MG63 (cell line): ENCODE data around the gene GNG3. TPM values are rescaled to one million over a fixed set of nuclear protein-coding genes. Genes with fewer than 3 reads are reported as not detected.
A peak's percentile ranks its signal among the peaks of the same experiment; 100 is the strongest.

ENCODE experiments used
- DNase-seq: peaks from one replicate; pipeline ENCODE4 v3.0.0-alpha.2; 2020
- H3K27me3 ChIP-seq: fragments of 250-450 bp; sonication (Bioruptor Pico); 2 replicates; pipeline ENCODE4 v1.5.1; 2020; ENCODE audit warnings: mild to moderate bottlenecking, moderate library complexity
- H3K36me3 ChIP-seq: fragments of 250-450 bp; sonication (Bioruptor Pico); 2 replicates; pipeline ENCODE4 v1.5.1; 2020; ENCODE audit warnings: mild to moderate bottlenecking, moderate library complexity
- H3K4me3 ChIP-seq: fragments of 250-450 bp; sonication (Bioruptor Pico); 2 replicates; pipeline ENCODE4 v1.5.1; 2020; ENCODE audit warnings: mild to moderate bottlenecking, moderate library complexity
- H3K9me3 ChIP-seq: fragments of 250-450 bp; sonication (Bioruptor Pico); 2 replicates; pipeline ENCODE4 v1.5.1; 2020; ENCODE audit warnings: mild to moderate bottlenecking, moderate library complexity
- total RNA-seq: library from RNA; depleted of rRNA; stranded (reverse); fragments of >200 nt; shearing (Covaris generic); gene quantifications from 2 replicates; pipeline ENCODE4 v1.2.3, GENCODE V29; 2014; ENCODE audit warnings: low replicate concordance

The GNG3 gene
- total RNA-seq, 1 experiment from 2014 or later, result not detected

GRCh38 chr11:62709247-62710000 lies 1.9 kb downstream of the GNG3 start:
- no peaks in the 10 kb centered on the region for H3K9me3 ChIP-seq
- H3K27me3 ChIP-seq, result no peaks in the 10 kb centered on the region
- peaks cover 78% of the 10 kb centered on the region for H3K36me3 ChIP-seq
- peak overlapping the region; percentile 23 for H3K4me3 ChIP-seq
- peak; percentile 77 for DNase-seq

DNA sequence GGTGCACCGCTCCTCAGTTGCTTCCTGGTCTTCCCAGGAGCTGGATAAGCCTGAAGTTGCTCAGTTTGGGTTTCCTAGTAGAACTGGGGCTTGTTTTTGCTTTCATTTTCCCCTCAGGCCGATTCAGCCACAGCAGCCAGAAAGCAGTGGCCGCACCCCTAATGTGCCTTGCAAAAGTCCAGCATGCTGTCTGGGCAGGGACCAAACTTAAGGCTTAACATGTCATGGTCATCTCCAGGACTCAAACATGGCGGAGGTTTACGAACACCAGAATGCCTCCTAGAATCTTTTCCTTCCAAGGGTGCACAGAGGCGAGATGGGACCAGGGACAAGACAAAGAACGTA lies 2.5 kb downstream of the GNG3 start:
- peaks cover 76% of the 10 kb centered on the region for H3K36me3 ChIP-seq
- no peaks in the 10 kb centered on the region for H3K9me3 ChIP-seq
- DNase-seq, result peak; percentile 22
- H3K4me3 ChIP-seq, result peak overlapping the region; percentile 23; the same call in 1 of the 2 replicates
- no peaks in the 10 kb centered on the region for H3K27me3 ChIP-seq

DNA sequence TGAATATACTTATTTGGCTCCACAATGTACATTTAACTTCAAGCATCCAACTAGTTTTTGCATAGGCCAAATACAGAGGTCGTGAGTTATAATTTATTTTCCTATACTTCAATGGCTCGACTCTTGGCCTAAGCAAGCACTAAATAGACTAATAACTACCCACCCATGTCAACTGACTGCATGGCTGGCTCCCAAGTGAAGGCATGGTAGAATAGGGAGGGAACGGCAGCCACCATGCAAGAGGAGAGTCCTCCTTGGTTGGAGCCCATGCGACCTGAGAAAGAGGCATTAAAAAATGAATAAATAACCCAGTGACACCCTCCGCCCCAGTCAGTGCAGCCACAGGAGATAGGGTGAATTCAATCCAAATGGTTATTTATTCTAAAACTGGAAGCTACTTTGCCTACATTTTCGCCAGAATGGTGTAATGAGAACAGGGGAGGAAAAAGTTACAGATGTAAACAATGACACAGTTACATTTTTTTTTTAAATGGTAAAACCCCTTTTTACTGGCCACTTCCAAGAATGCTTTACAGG lies 4.9 kb downstream of the GNG3 start:
- H3K36me3 ChIP-seq, result peaks cover 82% of the 10 kb centered on the region
- no peaks in the 10 kb centered on the region for H3K27me3 ChIP-seq
- no peak overlapping the region for H3K4me3 ChIP-seq
- no peaks in the 10 kb centered on the region for H3K9me3 ChIP-seq
- DNase-seq, result no peak

DNA sequence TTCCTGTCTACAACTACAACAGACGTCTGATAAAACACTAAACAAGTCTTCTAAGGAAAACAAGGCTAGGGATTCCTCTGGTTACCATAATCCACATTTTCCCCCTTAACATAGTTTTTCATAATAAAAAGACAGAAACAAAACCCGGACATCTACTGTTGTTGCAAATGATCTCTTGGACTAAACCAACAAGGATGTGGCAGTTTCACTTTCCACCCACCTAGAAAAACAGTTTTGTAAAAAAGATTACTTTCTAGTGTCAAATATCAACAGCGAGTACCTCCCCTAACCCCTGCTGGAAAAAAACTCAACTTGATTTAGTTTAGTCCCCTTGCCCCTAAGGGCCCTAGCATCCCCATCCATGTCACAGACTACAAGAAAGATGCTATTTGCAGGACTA lies 5.4 kb downstream of the GNG3 start:
- DNase-seq, result no peak
- Histone ChIP-seq H3K27me3 (no peaks in the 10 kb centered on the region), H3K36me3 (peaks cover 87% of the 10 kb centered on the region), H3K4me3 (no peak overlapping the region), H3K9me3 (no peaks in the 10 kb centered on the region)

- Histone ChIP-seq H3K27me3 (no peaks in the 10 kb centered on the region), H3K9me3 (no peaks in the 10 kb centered on the region), H3K36me3 (peaks cover 90% of the 10 kb centered on the region), H3K4me3 (no peak overlapping the region)
- DNase-seq, result no peak
These were observed 5.9 kb downstream of the GNG3 start for GRCh38 chr11:62713343-62713742.

DNA sequence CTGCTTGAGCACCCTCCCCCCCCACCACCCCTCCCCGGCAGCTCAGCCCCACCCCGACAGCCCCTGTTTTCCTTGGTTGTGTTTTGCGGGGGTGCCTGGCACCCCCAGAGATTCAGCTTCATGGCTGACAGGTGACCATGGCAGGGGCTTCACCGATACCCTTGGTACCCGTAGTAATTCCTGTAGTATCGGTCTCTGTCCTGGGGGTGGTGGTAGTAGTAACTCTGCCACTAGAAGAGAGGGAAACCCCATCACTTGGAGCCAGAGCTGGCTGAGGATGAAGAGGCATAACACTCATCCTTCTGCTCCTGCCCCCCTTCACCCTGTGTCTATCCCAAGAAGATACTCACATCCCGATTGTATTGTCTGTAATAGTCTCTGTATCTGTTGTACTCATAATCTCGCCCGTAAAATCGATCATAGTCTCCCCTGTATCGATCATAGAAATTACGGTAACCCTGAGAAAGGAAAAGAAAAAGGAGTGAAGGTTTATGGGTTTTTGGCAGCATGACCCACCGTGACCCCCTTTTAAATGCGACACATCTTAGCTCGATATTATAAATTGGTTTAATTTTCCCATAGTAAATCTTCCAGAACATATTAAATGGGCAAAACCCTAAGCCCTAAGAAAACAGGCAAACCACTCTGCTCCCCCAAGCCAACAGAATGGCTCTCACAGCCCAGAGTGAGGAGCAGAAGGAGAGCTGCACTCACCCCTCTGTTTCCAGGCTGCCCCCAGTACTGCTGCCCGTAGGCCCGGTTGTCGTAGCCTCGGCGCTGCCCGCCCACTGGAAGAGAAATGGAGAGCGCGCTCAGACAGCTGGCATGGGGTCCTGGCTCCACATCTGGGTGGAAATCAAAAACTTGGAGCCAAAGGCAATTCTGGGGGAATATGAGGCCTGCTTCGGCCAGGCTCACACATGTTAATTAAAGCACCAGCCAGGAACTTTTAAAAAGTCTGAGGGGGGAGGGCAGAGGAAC lies 8.0 kb downstream of the GNG3 start:
- no peaks in the 10 kb centered on the region for H3K27me3 ChIP-seq
- DNase-seq, result no peak
- no peaks in the 10 kb centered on the region for H3K9me3 ChIP-seq
- peaks cover 87% of the 10 kb centered on the region for H3K36me3 ChIP-seq
- no peak overlapping the region for H3K4me3 ChIP-seq

DNA sequence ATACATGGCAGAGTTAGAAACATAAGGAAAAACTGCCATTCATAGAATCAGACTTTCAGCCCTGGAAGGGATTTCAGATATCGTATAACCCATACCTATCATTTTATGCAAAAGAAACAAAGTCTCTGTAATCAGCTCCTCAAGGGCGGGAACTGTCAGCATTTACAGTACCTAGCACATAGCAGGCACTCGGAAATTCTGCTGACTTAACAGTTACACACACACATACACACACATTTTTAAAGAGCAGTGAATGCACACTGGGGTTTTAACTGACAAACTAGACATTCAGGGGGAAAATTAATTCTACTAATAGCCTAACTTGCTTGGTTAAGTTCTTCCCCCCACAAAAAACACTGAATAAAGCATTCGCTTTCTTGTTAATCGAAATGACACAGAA lies 8.7 kb downstream of the GNG3 start:
- no peaks in the 10 kb centered on the region for H3K27me3 ChIP-seq
- no peak overlapping the region for H3K4me3 ChIP-seq
- H3K9me3 ChIP-seq, result no peaks in the 10 kb centered on the region
- DNase-seq, result no peak
- H3K36me3 ChIP-seq, result peaks cover 89% of the 10 kb centered on the region

DNA sequence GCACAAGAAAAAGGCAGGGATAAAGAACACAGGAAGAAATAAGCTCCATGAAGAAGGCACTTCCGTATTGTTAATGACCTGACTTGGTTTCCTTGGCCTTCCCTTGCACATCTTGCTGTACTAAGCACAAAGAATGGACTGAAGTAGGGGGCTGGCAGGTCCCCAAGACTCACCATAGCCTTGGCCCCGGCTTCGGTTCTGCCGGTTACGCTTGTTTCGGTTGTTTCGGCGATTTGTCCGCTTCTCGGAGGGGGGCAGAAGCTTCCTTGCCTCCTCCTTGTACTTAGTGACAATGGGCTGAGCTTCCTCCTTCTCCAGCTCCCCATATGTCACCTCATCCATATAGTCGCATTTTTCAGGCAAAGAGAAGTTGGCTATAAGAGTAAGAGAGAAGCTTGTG lies 9.3 kb downstream of the GNG3 start:
- no peak for DNase-seq
- Histone ChIP-seq H3K27me3 (no peaks in the 10 kb centered on the region), H3K4me3 (no peak overlapping the region), H3K9me3 (no peaks in the 10 kb centered on the region), H3K36me3 (peaks cover 89% of the 10 kb centered on the region)

GRCh38 chr11:62719302-62719978 lies 12.0 kb downstream of the GNG3 start:
- Histone ChIP-seq H3K4me3 (no peak overlapping the region), H3K36me3 (peaks cover 93% of the 10 kb centered on the region), H3K27me3 (no peaks in the 10 kb centered on the region), H3K9me3 (no peaks in the 10 kb centered on the region)
- DNase-seq, result no peak

GRCh38 chr11:62721994-62722393 lies 14.5 kb downstream of the GNG3 start:
- no peak for DNase-seq
- peaks cover 90% of the 10 kb centered on the region for H3K36me3 ChIP-seq
- no peaks in the 10 kb centered on the region for H3K27me3 ChIP-seq
- no peaks in the 10 kb centered on the region for H3K9me3 ChIP-seq
- no peak overlapping the region for H3K4me3 ChIP-seq

DNA sequence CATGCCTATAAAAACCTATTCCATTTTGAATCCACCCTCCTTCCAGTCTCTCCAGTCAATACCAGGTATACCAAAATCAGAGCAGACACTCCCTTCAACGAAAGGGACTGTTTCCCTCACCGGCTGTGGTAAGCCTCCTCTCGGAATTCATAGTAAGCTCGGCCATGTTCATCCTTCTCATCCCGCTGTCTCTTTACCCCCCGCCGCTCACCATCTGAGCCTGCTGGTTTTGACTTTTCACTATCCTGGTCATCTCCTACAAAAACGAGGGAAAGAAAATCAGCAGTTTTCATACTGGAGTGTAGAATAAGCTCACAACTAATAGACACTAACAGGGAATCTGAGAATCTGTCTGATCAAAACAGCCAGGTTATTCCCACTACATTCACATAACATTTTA lies 16.7 kb downstream of the GNG3 start:
- DNase-seq, result no peak
- H3K9me3 ChIP-seq, result no peaks in the 10 kb centered on the region
- no peaks in the 10 kb centered on the region for H3K27me3 ChIP-seq
- H3K36me3 ChIP-seq, result peaks cover 70% of the 10 kb centered on the region
- H3K4me3 ChIP-seq, result peak overlapping the region; percentile 82

DNA sequence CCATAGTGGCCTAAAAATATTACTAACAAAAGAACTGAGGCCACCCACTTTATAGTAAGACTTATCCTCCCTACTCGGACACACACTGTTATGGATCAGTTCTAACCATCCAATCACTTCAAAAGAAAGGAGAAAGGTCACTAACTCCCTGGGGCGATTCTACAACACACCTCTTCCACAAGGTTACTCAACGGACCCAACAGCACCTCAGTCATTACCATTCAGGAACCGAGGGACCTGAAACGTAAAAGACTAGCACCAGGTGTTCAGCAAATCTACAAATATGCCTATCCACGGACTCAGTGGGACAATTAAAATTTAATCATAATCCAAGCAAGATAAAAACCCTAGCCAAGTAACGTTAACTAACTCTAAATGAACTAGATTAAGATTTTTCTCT lies 18.2 kb downstream of the GNG3 start:
- Histone ChIP-seq H3K4me3 (peak overlapping the region; percentile 82), H3K9me3 (no peaks in the 10 kb centered on the region), H3K36me3 (peaks cover 65% of the 10 kb centered on the region), H3K27me3 (no peaks in the 10 kb centered on the region)
- no peak for DNase-seq

GRCh38 chr11:62726156-62726914 lies 18.9 kb downstream of the GNG3 start:
- peak; percentile 7 for DNase-seq
- Histone ChIP-seq H3K27me3 (no peaks in the 10 kb centered on the region), H3K36me3 (peaks cover 63% of the 10 kb centered on the region), H3K4me3 (peak overlapping the region; percentile 82), H3K9me3 (no peaks in the 10 kb centered on the region)

DNA sequence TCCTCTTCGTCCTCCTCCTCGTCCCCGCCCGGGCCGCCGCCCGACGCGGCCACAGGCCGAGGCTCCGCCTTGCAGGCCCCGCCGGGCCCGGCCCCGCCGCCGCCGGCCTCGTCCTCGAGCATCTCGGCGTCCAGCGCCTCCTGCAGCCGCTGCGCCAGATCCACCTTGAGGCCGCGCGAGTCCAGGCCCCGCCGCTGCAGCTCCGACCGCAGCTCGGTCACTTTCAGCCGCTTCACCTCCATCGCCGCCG lies 19.4 kb downstream of the GNG3 start:
- no peak for DNase-seq
- H3K4me3 ChIP-seq, result peak overlapping the region; percentile 82

DNA sequence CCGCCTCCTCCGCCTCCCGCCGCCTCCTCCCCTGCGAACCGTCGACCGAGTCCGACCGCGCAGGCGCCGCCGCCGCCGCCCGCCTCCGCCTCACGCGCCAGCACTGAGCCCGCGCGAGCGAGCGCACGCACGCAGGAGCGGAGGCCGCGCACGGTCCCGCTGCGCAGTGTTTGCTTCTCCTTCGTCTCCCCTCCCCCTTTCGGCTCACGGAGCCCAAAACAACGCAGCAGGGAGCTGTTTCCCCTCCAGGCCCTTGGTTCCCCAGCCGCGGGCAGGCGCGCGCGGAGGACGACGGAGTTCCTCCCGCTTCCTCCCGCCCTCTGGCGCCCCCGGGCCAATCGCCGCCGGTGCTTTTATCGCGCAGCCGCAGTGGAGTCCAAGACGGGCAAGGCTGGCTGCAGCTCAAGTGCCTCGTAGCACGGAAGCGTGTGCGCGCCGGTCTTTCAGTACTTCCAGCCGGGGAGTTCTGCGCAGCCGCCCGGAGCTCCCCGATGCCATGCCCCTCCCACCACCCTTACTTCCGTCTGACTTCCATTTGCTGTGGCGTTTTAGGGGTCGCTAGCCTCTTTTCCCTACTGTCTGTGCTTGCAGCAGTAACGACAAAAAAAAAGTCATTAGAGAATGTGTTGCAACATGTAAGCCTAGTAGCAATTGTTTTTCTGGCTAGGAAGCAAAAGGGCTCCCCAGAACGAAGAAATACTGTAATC lies 19.8 kb downstream of the GNG3 start, which contains the start of gene HNRNPUL2:
Gene HNRNPUL2 (minus strand): TSS at position 293 of the 707 bp plus-strand sequence. CDS start 301 bp downstream, outside the sequence.
- Histone ChIP-seq H3K9me3 (no peaks in the 10 kb centered on the region), H3K4me3 (peak within 1 kb of the TSS; percentile 82), H3K36me3 (peaks cover 61% of the 10 kb centered on the region), H3K27me3 (no peaks in the 10 kb centered on the region)
- peak; percentile 98 for DNase-seq

More for the DNA sequence above, 19.4 kb downstream of the GNG3 start:
- Histone ChIP-seq H3K36me3 (peaks cover 61% of the 10 kb centered on the region), H3K9me3 (no peaks in the 10 kb centered on the region), H3K27me3 (no peaks in the 10 kb centered on the region)

DNA sequence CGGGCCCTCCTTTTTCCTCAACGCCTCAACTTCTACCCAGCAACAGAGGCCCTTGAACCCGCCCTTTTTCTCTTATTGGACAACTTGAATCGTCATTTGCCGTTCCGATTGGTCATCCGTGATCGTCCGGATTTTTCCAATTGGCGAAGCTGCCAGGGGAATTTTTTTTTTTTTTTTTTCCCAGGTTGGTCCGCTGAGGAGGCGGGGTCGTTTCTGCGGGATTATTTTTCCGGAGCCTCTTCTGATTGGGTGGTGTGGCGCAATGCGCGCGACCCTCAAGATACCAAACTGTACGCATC lies 20.3 kb downstream of the GNG3 start:
- peak; percentile 85 for DNase-seq
- Histone ChIP-seq H3K27me3 (no peaks in the 10 kb centered on the region), H3K36me3 (peaks cover 61% of the 10 kb centered on the region), H3K4me3 (peak overlapping the region; percentile 82), H3K9me3 (no peaks in the 10 kb centered on the region)
